Stimulated activated CD4-positive, alpha-beta T cell treated with anti-CD3 and anti-CD28 coated beads, Interleukin-1b, Interleukin-23, amount 100 ng/mL, for 24 hours (primary cell): ENCODE data around the gene KIAA1671.

Source experiments
- DNase-seq, 4 experiments: peaks; one replicate each; pipeline ENCODE4 v3.0.0-alpha.2; 2020; ENCODE audit warnings: low read depth in 4 of 4, low spot score in 1 of 4

The KIAA1671 gene

DNA sequence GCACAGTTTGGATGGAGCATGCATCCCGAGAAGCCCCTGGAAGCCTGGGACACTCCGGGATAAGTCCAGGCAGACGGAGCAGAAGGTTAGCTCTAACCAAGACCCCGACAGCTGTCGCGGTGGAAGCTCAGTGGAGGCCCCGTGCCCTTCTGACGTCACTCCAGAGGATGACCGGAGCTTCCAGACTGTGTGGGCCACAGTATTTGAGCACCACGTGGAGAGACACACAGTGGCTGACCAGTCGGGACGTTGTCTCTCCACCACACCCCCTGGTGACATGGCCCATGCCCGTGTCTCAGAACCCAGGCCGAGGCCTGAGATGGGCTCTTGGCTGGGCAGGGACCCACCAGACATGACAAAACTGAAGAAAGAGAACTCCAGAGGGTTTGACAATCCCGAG lies 86.3 kb downstream of the KIAA1671 start:
- DNase-seq, result no peak

DNA sequence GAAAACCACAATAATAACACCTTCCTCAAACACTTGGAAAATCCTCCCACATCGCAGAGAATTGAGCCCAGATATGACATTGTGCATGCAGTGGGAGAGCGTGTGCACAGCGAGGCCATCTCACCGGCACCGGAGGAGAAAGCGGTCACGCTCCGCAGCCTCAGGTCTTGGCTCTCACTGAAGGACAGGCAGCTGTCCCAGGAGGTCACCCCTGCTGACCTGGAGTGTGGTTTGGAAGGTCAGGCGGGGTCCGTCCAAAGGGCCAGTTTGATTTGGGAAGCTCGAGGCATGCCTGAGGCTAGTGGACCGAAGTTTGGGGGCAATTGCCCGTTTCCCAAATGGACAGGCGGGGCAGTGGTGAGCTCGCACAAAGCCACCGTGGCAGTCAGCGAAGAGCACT lies 86.7 kb downstream of the KIAA1671 start:
- no peak for DNase-seq

DNA sequence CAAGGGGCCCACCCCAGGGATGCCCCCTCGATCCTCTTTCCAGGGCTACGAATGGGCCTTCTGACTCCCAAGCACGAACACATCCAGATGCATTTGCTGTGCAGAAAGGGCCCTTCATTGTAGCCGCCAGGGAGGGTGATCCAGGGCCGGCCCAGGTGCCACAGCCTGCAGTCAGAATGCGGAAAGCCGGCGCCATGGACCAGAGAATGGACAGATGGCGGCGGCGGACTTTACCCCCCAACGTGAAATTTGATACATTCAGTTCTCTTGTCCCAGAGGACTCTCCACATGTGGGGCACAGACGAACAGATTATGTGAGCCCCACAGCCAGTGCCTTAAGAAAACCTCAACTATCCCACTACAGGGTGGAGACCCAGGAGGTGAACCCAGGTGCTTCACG lies 87.2 kb downstream of the KIAA1671 start:
- DNase-seq, result no peak

DNA sequence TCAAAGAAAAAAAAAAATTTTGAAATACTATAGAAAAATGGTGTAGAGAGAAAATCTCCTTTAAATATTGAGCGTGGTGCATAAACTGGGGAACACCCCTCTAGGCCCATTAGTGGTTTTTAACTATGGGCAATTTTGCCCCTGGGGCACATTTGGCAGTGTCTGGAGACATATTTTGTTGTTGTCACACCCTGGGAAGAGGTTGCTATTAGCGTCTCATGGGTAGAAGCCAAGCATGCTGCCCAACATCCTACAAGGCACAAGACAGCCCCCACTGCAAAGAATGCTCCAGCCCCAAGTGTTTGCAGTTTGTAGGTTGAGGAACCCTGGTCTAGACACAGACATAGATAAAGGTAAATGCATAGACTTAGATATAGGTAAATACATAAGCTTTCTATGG lies 92.6 kb downstream of the KIAA1671 start:
- DNase-seq, result no peak

DNA sequence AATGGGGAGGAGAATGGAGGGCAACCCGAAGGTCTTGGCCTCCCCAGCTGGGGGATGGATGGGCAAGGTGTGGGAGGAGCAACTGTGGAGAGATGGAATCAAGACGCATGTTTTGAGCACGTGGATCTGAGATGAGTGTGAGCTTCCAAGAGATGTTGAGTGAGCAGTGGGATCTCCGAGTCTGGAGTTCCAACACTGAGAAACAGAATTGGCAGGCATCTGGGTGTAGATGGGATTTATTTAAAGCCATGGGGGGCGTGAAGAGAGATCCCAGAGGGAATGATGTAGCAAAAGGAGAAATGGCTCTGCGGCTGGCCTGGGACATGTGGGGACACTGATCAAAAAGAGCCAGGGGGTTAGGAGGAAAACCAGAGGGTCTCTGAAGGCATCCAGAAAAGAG lies 95.6 kb downstream of the KIAA1671 start:
- DNase-seq, result no peak

DNA sequence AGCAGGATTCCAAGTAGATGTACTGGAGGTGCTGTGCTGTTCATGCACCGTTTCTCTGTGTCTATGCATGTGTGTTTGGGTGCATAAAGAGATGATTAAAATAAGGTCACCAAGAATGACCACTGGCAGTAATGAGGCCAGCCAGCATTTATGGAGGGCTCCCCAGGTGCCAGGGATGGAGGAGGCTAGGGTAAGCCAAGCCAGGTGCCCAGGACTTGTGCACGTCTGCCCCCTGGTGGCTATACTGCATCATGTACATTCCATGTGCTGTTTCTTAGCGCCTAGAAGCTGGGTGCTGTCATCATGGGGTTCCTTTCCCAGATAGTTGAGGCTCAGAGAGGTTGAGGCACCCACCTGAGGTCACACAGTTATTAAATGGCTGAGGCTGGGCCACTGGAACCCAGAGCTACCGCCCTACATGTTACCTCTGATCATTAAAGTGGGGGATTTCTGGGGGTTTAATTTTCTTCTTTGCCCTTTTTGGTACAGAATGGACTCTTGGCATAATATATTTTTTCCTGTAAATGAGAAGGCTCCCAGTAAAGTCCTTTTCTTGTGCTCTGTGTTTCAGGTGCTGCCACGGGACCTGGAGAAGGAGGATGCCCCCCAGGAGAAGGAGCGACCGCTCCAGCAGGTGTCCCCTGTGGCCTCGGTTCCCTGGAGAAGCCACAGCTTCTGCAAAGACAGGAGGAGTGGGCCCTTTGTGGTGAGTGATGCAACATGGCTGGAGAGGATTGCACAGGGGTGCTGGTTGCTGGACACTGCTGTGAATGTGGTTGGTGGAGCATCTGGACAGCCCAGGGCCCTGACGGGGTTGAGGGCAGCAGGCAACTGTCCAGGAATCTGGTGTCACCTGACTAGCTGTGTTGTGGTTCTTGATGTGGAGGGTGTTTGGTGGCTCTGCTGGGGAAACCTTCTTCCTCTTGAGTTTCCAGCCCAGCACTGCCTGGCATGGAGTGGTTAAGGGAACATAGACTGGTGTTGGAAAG lies 96.4 kb downstream of the KIAA1671 start:
- peak; percentile 56 to 70 (median 58) for DNase-seq

DNA sequence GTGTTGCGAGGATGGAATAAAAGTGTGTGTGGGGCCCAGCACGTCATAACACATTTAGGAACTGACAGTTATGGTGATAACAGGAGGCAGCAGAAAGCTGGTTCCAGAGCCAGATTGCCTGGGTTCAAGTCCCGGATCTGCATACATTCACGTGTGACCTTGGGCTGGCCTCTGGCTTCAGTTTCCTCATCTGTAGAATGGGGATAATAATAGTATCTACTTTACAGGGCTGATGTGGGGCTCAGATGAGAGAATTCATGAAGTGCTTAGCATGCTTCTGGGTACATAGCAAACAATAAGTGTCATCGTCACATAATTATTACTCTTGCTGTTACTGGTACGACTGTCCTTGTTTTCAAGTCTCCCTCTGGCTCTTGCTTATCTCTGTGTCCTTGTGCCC lies 97.3 kb downstream of the KIAA1671 start:
- DNase-seq, result no peak

DNA sequence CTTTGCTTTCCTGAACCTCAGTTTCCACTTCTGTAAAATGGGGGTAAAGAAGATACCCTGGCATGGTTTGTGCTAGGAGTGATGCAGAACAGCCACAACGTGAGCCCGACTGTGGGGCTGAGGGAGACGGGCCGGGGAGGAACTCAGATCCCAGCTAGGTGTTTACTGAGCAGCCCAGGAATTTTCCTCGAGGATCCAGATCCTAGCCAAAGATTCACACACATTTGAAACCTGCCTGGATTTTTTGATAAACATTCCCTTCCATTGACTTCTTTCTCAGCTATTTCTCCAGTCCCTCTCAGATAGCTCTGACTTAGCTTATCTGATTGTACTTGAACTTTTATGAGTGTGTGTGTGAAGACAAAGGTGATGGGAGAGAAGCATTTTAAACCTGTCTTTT lies 98.0 kb downstream of the KIAA1671 start:
- DNase-seq, result no peak

DNA sequence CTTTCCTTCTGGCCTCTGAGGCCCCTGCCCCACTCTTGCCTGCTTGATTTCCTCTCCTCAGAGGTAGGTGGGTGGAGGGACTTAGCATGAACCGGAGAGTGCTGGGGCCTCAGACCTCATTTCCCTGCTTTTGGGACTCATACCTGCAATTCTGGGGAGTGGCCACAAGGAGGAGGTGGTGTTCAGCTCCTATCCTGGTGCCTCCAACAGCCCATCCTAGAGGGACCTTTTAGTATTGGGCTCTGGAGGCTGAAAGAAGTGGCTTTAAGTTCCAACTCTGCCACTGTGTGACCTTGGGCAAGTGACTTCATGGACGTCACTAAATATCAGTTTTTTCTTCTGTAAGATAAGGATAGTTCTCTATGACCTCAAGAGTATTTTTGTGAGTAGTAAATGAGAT lies 98.6 kb downstream of the KIAA1671 start:
- no peak for DNase-seq

DNA sequence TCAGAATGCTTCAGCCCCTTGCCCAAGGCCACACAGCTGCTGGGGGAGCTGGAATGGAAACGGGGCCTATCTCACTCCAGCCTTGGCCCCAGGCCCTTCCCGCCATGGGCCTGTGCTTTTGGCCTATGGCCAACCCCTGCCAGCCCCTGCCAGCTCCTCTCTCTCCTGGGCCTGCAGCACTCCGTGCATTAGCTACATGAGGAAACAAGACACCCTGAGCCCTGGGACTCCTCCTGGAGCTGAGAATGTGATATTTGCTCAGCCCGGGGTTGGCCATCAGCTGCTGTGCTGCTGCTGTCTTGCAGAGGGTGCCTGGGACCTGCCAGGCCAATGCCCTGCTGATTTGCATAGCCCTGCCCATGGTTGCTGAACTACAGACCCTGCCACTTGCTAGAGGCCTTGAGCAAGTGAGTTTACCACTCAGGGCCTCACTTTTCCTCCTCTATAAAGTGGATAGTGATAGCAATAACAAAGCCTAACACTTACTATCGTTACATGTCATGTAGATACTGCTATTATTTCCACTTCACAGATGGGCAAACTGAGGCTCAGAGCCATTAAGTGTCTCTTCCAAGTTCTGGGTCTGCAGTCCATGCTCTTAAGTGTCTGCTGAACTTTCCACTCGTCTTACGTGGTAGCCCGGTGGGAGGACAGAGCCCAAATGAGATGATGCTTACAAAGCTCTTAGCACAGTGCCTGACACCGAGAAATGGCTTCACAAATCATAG lies 99.6 kb downstream of the KIAA1671 start:
- no peak for DNase-seq

DNA sequence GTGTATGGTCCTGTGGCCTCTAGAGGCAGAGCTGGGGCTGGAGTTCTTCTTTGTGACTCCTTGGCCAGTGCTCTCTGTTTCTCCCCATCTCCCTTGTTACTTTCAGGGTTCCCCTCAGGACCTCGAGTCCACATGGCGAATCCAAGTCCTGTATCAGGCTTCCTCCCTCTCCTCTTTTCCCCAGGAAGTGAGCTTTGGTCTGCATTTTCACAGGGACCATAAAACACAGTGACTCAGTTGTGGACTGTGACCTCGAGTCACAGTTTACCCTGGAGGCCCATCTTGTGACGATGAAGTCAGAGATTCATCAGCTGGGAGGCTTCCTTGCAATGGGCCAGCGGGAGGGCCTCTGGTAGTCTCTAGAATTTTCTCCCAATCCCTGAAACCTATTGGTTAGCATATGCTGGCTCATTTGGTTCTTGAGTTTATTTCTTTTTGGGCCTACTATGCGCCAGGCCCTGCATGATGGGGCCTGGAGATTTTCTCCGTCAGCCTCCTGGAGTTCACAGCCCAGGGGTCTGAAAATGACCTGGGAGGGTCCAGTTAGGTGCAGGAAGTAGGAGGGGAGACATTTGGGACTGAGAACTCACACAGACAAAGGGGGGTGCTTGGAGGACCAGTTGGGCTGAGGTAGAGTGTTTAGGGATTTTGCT lies 100.8 kb downstream of the KIAA1671 start:
- DNase-seq, result no peak

DNA sequence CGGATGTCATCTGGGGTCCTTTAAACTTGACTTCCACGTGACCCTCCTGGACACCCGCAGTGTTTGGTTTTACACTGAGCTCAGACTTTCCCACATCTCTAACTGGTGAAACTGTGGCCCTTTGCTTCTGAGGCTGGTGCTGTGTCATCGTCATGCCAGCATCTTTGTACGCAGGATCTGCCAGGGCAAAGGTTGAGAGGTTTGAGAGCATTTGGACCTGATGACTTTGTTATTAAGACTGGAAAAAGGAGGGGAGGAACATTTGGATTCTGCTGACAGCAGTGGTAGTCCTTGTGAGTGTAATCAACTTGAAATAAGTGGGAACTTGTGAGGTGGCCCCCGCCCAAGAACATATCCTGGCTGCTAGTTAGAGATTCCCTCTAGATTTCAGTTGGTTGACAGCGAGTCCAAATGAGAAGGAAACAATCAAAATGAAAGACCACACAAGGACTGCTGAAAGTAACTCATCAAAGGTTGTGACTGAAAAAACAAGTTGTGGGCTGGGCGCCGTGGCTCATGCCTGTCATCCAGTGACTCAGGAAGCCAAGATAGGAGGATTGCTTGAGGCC lies 102.5 kb downstream of the KIAA1671 start:
- peak in 1 of 4 experiments; percentile 62 for DNase-seq

DNA sequence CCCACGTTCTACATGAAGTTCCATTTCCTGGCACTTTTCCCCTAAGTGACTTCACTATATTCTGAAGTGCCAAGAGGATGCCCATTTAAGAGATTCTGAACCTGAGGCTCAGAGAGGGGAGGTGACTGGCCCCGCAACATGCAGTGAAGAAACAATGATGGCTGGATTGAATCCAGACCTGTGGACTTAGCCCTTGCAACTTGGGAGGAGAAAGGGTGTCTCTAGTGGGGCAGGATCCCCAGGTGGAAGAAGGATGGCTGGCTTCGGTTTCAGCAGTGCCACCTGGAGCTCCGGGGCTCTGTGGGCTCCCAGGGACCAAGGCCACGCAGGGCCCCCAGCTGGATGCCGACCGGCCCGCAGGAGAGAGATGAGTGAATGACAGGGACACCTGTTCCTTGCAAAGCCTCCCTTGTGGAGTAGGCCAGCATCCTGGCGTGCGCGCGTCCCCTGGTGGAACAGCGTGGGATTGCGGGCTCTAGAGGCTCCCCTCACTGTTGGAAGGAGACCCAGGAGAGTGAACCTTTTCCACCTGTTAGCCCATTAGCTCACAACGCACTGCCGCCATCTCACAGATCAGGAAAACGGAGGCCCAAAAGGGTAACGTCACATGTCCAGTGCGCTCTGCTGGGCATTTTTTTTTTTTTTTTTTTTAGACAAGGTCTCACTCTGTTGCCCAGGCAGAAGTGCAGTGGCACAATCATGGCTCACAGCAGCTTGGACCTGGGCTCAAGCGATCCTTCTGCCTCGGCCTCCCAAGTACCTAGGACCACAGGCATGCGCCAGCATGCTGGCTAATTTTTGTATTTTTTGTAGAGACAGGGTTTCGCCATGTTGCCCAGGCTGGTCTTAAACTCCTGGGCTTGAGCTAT lies 104.7 kb downstream of the KIAA1671 start:
- DNase-seq, result peak; percentile 43 to 77 (median 68)

DNA sequence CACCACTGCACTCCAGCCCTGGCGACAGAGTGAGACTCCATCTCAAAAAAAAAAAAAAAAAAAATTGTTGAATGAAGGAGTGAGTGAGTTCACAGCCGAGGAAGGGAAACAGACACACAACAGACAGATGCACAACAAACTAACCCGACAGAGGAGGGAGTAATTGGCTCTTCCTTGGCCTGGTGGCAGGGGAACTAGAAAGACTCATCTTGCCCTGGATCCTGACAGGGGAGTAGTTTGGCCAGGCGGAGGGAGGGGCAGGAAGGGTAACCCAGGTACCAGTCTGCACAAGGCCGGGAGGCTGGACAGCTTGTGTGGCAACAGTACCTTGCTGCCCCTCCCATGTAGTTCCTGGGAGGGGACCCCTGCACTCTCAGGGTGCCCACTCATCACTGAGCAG lies 106.9 kb downstream of the KIAA1671 start:
- no peak for DNase-seq

DNA sequence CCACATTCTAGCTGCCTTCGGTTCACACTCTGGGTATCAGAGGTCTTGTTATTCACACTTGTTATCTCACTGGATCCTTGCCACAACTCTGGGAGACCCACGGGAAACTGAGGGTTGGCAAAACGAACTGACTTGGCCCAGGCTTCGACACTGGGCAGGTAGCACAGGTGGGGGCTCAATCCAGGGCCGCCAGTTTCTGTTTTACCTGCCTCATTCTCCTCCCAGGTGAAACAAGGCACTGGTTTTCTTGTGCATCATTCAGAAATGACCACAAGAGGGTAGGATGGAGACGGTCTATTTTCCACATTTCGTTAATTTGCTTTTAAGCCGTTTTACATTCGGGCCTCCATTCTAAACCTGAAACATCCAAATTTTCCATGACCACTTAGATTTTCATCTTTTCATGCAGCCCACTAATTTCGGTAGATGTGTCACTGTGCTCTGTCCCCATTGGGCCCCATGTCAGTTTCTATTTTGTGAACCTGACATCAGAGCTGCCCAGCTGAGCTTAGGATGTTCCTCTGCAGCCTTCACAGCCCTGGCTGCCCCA lies 108.1 kb downstream of the KIAA1671 start:
- no peak for DNase-seq

DNA sequence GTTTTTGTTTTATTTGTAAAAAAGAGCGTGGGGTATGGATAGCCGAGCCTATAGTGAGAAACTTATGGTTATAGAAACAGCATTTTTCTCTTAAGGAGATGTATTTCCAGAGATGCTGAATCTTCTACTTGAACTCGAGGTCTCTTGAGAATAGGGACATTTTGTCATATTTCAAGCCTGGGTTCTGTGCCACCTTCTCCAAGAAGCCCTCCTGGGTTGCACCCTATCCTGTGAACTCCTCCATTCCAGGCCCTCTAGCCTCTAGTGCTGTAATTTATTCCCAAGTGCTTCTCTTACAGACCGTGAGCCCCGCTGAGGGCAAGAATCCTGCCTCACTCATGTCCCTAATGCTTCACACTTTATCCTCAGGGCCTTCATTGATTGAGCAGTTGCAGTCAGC lies 108.6 kb downstream of the KIAA1671 start:
- no peak for DNase-seq

DNA sequence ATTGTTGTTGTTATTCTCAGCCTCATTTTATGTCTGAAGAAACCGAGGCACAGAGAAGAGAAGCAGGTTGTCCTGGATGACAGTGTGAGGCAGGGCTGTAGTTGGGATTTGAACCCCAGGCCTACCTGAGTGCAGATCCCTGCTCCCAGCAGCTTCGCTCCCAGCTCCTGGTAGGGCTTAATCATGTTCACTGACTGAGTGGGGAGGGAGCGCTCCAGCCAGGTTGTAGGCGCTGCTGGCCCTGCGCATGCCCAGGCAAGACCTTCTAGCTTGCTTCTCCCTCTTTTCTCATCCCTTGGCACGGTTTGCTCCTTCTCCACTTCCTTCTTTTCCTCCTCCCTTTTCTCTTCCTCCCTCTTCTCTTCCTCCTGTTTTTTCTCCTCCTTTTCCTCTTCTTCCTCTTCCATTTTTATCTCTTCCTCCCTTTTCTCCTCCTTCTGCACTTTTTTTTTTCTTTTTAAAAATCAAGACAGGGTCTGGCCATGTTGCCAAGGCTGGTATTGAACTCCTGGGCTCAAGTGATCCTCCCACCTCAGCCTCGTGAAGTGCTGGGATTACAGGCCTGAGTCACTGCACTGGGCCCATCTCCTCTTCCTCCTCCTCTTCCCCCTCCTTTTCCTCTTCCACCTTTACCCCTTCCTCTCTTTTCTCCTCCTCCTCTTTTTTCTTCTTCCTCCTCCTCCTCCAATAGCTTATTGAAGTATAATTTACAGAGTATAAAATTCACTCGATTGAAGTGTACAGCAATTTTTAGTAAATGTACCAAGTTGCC lies 109.3 kb downstream of the KIAA1671 start:
- DNase-seq, result no peak

DNA sequence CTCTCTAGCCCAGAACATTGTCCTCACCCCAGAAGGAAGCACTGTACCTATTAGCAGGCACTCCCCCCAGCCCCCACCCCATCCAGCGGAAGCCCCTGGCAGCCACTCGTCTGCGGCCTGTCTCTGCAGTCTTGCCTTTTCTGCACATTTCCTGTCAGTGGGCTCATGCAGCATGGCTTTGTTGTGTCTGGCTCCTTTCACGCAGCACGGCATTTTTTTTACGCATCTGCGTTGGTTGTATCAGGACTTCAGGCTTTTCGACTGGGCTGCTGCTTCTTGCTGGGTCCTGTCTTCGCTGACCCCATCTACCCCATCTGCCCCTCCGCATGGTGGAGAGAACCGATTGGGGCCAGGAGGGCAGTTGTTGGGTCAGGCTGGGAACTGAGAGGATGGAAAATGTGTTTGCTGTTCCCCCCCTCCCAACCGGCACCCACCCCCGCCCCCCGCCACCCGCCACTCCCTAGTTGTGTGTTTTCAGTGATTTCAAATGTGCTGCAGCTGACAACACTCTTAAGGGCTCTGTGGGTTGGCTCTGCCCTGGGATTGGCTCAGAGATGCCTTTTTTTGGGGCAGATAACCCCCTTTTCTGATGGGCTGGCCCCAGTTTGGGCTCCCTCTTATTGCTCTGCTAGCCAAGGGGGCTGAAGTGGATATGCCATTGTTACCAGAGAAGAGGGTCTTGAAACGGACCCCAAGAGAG lies 110.0 kb downstream of the KIAA1671 start:
- no peak for DNase-seq
